ENCODE measurements around the gene ANGPTL8. TPM values are rescaled to one million over a fixed set of nuclear protein-coding genes. Genes with fewer than 3 reads are reported as not detected.

ANGPTL8 gene
- total RNA-seq, 1 experiment from 2014 or later, result not detected

GRCh38 chr19:11263726-11264125 lies 24.3 kb downstream of the ANGPTL8 start:
- ATAC-seq (no peak), DNase-seq (ENCODE audit: low spot score) (no peak)
- Mint-ChIP-seq H3K4me3 (peak overlapping the region; percentile 78; the same call in 1 of the 2 replicates), H3K27me3 (ENCODE audit: low read depth) (no peaks in the 10 kb centered on the region; the same call in 1 of the 2 replicates), H3K4me1 (peaks cover 18% of the 10 kb centered on the region), H3K36me3 (no peaks in the 10 kb centered on the region), H3K9me3 (no peaks in the 10 kb centered on the region), H3K27ac (no peak overlapping the region)
- ChIA-PET POLR2A (interaction anchor here (1.0 kb wide), 1 partner anchor 21 kb away, joined by 3 read pairs; no protein-coding TSS in a partner anchor), CTCF (interaction anchor here (0.7 to 1.9 kb wide), 11 partner anchors 11 to 299 kb away, joined by 3 to 10 read pairs (median 3); partner anchors contain the start of genes KANK2 and SWSAP1)
- TF ChIP-seq ZBTB43 (CRISPR knock-in tag; IDR thresholded peaks at IDR 0.05) (no peak), FOXK1 (CRISPR knock-in tag; IDR thresholded peaks at IDR 0.05) (no peak), NR1H2 (CRISPR knock-in tag; IDR thresholded peaks at IDR 0.05) (no peak), SMAD3 (CRISPR knock-in tag; IDR thresholded peaks at IDR 0.05; ENCODE audit: borderline replicate concordance) (no peak), ZMAT4 (CRISPR knock-in tag; IDR thresholded peaks at IDR 0.05) (no peak), PREB (CRISPR knock-in tag; IDR thresholded peaks at IDR 0.05; ENCODE audit: borderline replicate concordance) (no peak), PRRX2 (CRISPR knock-in tag; IDR thresholded peaks at IDR 0.05) (no peak), ATF2 (CRISPR knock-in tag; IDR thresholded peaks at IDR 0.05; ENCODE audit: borderline replicate concordance, low read depth) (no peak), ERG (CRISPR knock-in tag; IDR thresholded peaks at IDR 0.05) (no peak), CREB1 (CRISPR knock-in tag; IDR thresholded peaks at IDR 0.05) (no peak), TCF7 (CRISPR knock-in tag; IDR thresholded peaks at IDR 0.05; ENCODE audit: low read depth) (no peak), HMGXB4 (CRISPR knock-in tag; IDR thresholded peaks at IDR 0.05) (no peak), IRF1 (CRISPR knock-in tag; IDR thresholded peaks at IDR 0.05) (no peak), TP53 (CRISPR knock-in tag; IDR thresholded peaks at IDR 0.05) (no peak), TEAD1 (CRISPR knock-in tag; IDR thresholded peaks at IDR 0.05) (no peak), ZNF416 (CRISPR knock-in tag; IDR thresholded peaks at IDR 0.05) (no peak), ZNF396 (CRISPR knock-in tag; IDR thresholded peaks at IDR 0.05; ENCODE audit: borderline replicate concordance) (no peak), IRF2 (CRISPR knock-in tag; IDR thresholded peaks at IDR 0.05; ENCODE audit: borderline replicate concordance, low read depth) (no peak), ZNF423 (CRISPR knock-in tag; IDR thresholded peaks at IDR 0.05) (no peak)
